Tibial nerve (tissue), 4 donors: ENCODE results near the gene CXorf58.

Experiments used
- EP300 ChIP-seq, 2 donors: sonication (generic); formaldehyde crosslinking; IDR thresholded peaks; one replicate each; pipeline ENCODE4 v1.6.1; 2017; ENCODE audit warnings: antibody characterized with exemption in 2 of 2, mild to moderate bottlenecking in 1 of 2
- TF ChIP-seq, protein P1 (sequence below), 5 experiments: fragments of 200-600 bp in 3 of 5; fragments of 450-650 bp in 2 of 5; sonication (generic) in 3 of 5; IDR thresholded peaks; one replicate each; pipeline ENCODE4 v1.5.1; 2016 to 2019; ENCODE audit warnings: antibody characterized with exemption in 5 of 5, mild to moderate bottlenecking in 3 of 5, moderate library complexity in 2 of 5

DNA sequence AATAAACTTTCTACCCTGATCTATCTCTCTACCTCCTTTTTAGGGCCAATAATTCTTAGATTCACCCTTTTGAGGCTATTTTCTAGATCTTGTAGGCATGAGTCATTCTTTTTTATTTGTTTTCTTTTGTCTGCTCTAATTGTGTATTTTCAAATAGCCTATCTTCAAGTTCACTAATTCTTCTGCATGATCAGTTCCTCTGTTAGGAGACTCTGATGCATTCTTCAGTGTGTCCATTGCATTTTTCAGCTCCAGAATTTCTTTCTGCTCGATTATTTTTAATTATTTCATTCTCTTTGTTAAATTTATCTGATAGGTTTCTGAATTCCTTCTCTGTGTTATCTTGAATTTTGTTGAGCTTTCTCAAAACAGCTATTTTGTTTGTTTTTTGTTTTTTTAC is 11.3 kb downstream of the CXorf58 start:
- TF ChIP-seq EP300 (IDR thresholded peaks at IDR 0.05) = no peak
- TF ChIP-seq, protein P1, sequence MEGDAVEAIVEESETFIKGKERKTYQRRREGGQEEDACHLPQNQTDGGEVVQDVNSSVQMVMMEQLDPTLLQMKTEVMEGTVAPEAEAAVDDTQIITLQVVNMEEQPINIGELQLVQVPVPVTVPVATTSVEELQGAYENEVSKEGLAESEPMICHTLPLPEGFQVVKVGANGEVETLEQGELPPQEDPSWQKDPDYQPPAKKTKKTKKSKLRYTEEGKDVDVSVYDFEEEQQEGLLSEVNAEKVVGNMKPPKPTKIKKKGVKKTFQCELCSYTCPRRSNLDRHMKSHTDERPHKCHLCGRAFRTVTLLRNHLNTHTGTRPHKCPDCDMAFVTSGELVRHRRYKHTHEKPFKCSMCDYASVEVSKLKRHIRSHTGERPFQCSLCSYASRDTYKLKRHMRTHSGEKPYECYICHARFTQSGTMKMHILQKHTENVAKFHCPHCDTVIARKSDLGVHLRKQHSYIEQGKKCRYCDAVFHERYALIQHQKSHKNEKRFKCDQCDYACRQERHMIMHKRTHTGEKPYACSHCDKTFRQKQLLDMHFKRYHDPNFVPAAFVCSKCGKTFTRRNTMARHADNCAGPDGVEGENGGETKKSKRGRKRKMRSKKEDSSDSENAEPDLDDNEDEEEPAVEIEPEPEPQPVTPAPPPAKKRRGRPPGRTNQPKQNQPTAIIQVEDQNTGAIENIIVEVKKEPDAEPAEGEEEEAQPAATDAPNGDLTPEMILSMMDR (IDR thresholded peaks at IDR 0.05) = no peak
